PC-3 (cell line): Measurements from ENCODE around the gene SLC6A1. TPM values are rescaled to one million over a fixed set of nuclear protein-coding genes. Genes with fewer than 3 reads are reported as not detected.

Experiments used
- ATAC-seq: fragments of 200-7000 bp; cut with Tn5 transposase; 2 replicates; pipeline ENCODE4 v1.9.1; 2020; ENCODE audit warnings: mild to moderate bottlenecking, moderate library complexity
- BruUV-seq: library from RNA; stranded (reverse); fragments of 400-500 nt; replicated peaks from 2 replicates; lab custom pipeline; 2021; lab: Mats Ljungman, UMichigan
- CTCF ChIA-PET: fragments of 300-600 bp; sonication (Branson Sonifier 250); formaldehyde crosslinking; loops from one replicate; lab custom pipeline; 2022; ENCODE audit warnings: antibody characterized with exemption; lab: Charles Lee
- POLR2A ChIA-PET: fragments of 300-600 bp; sonication (Branson Sonifier 250); formaldehyde crosslinking; loops from one replicate; lab custom pipeline; 2022; ENCODE audit warnings: antibody characterized with exemption; ENCODE audit not compliant: unreplicated experiment; lab: Charles Lee
- DNase-seq: peaks from one replicate; pipeline ENCODE4 v3.0.0-alpha.2; 2015
- H2AFZ ChIP-seq: fragments of 300-600 bp; sonication (generic); 2 replicates; pipeline ENCODE4 v1.6.0; 2016; ENCODE audit warnings: antibody characterized with exemption, low read length
- H3F3A ChIP-seq: fragments of 300-600 bp; sonication (generic); one replicate; pipeline ENCODE4 v1.6.0; 2017; ENCODE audit warnings: antibody characterized with exemption, low read length, control low read depth, mild to moderate bottlenecking; ENCODE audit not compliant: unreplicated experiment
- H3K27ac ChIP-seq: fragments of 300-600 bp; sonication (generic); 2 replicates; pipeline ENCODE4 v1.5.1; 2016; ENCODE audit warnings: mild to moderate bottlenecking, low read length
- H3K27me3 ChIP-seq: fragments of 300-600 bp; sonication (generic); 2 replicates; pipeline ENCODE4 v1.6.1; 2016; ENCODE audit warnings: low read length, mixed read lengths
- H3K36me3 ChIP-seq: fragments of 300-600 bp; sonication (generic); 2 replicates; pipeline ENCODE4 v1.6.1; 2016; ENCODE audit warnings: low read depth, mixed run types, low read length, mixed read lengths
- H3K4me1 ChIP-seq: fragments of 300-600 bp; sonication (generic); 2 replicates; pipeline ENCODE4 v1.5.1; 2016; ENCODE audit warnings: low read length; ENCODE audit not compliant: insufficient read depth
- H3K4me2 ChIP-seq: fragments of 300-600 bp; sonication (generic); 2 replicates; pipeline ENCODE4 v1.6.0; 2016; ENCODE audit warnings: low read length
- H3K4me3 ChIP-seq: fragments of 300-600 bp; sonication (generic); 2 replicates; pipeline ENCODE4 v1.5.1; 2016; ENCODE audit warnings: mild to moderate bottlenecking, low read length, mixed read lengths
- H3K79me2 ChIP-seq: fragments of 300-600 bp; sonication (generic); 2 replicates; pipeline ENCODE4 v1.6.1; 2017; ENCODE audit warnings: low read length, mixed read lengths
- H3K9ac ChIP-seq: fragments of 300-600 bp; sonication (generic); 2 replicates; pipeline ENCODE4 v1.6.0; 2016; ENCODE audit warnings: mild to moderate bottlenecking, low read length
- H3K9me2 ChIP-seq: fragments of 300-600 bp; sonication (generic); replicated peaks from 2 replicates; pipeline ENCODE4 v1.6.1; 2016; ENCODE audit warnings: mixed run types, low read length, mixed read lengths
- H3K9me3 ChIP-seq: fragments of 300-600 bp; sonication (generic); 2 replicates; pipeline ENCODE4 v1.6.1; 2016; ENCODE audit warnings: low read length, mixed read lengths
- H4K20me1 ChIP-seq: fragments of 300-600 bp; sonication (generic); 2 replicates; pipeline ENCODE4 v1.6.1; 2016; ENCODE audit warnings: low read length, mixed read lengths
- EZH2 ChIP-seq: fragments of 300-600 bp; sonication (generic); IDR thresholded peaks from one replicate; pipeline ENCODE4 v1.6.1; 2017; ENCODE audit warnings: antibody characterized with exemption, mild to moderate bottlenecking, low read length; ENCODE audit not compliant: unreplicated experiment
- EZH2phosphoT487 ChIP-seq: fragments of 300-600 bp; sonication (generic); IDR thresholded peaks from 2 replicates; pipeline ENCODE4 v1.6.1; 2018; ENCODE audit warnings: mild to moderate bottlenecking, antibody characterized with exemption, low read length, borderline replicate concordance
- intact Hi-C: fragments of 100-400 bp; cut with micrococcal nuclease; formaldehyde crosslinking; loops from 2 replicates; pipeline ENCODE4 v1.9.0; 2023
- total RNA-seq: library from RNA; depleted of rRNA; stranded (reverse); fragments of >200 nt; gene quantifications from 2 replicates; pipeline ENCODE4 v1.2.3, GENCODE V29; 2014
- TF ChIP-seq, protein P1 (sequence below): fragments of 300-600 bp; sonication (generic); conservative IDR thresholded peaks from 2 replicates; pipeline ENCODE4 v1.5.1; 2017; ENCODE audit warnings: antibody characterized with exemption, low read depth, mild to moderate bottlenecking, low read length

Gene SLC6A1
- total RNA-seq, 1 experiment from 2014 or later: not detected

DNA sequence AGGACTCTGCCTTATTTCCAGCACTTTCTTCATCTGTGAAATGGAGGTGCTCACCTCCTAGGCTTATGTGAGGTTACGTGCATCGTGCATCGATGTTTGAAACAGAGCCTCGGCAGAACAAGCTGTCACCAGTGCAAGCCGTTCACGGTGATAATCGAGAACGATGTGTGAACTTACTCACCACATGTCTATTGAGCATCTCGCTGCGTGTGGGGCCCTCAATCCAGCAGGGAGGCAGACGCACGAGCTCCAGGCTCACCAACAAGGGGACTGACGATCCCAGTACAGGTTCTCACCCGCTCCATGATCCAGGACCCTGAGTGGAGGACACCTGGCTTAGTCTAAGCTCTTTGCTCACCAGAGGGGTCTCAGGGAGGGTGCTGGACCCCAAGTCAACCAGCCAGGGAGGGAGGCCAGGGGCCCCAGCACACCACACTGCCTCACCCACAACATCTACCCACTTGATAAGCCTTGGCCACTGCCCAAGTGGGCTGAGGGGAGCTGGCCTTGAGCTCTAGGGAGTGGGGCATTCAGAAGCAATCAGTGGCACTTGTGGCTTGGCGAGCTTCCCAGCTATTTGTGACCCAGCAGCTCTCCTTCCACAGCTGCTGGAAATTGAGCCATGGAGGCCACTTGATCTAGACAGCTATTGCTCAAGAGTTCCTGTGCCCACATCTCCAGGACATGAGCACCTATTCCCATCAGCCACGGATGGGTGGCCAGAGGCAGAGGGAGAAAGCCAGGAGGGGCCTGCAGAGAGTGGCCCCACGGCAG, 34.4 kb upstream of the SLC6A1 start:
- no peak for ATAC-seq
- no peak overlapping the region for H2AFZ ChIP-seq
- no peaks in the 10 kb centered on the region for H3K4me1 ChIP-seq
- H3K4me3 ChIP-seq: no peak overlapping the region
- no peaks in the 10 kb centered on the region for H3K36me3 ChIP-seq
- H3K27me3 ChIP-seq: peaks cover 40% of the 10 kb centered on the region
- no peaks in the 10 kb centered on the region for H3F3A ChIP-seq
- no peaks in the 10 kb centered on the region for H3K9me3 ChIP-seq
- CTCF ChIA-PET: interaction anchor here (0.6 kb wide), 1 partner anchor 239 kb away, joined by 6 read pairs; no protein-coding TSS in a partner anchor
- no peaks in the 10 kb centered on the region for H3K79me2 ChIP-seq
- TF ChIP-seq, protein P1, sequence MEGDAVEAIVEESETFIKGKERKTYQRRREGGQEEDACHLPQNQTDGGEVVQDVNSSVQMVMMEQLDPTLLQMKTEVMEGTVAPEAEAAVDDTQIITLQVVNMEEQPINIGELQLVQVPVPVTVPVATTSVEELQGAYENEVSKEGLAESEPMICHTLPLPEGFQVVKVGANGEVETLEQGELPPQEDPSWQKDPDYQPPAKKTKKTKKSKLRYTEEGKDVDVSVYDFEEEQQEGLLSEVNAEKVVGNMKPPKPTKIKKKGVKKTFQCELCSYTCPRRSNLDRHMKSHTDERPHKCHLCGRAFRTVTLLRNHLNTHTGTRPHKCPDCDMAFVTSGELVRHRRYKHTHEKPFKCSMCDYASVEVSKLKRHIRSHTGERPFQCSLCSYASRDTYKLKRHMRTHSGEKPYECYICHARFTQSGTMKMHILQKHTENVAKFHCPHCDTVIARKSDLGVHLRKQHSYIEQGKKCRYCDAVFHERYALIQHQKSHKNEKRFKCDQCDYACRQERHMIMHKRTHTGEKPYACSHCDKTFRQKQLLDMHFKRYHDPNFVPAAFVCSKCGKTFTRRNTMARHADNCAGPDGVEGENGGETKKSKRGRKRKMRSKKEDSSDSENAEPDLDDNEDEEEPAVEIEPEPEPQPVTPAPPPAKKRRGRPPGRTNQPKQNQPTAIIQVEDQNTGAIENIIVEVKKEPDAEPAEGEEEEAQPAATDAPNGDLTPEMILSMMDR: no peak
- no peak for TF ChIP-seq EZH2
- no peak for TF ChIP-seq EZH2phosphoT487
- H3K4me2 ChIP-seq: no peak overlapping the region
- H3K27ac ChIP-seq: no peak overlapping the region
- intact Hi-C loops: no loop called here
- DNase-seq: peak; percentile 38
- H3K9me2 ChIP-seq: no peaks in the 10 kb centered on the region
- no TSS peak for BruUV-seq
- no peak overlapping the region for H3K9ac ChIP-seq
- POLR2A ChIA-PET: no interaction called here
- no peaks in the 10 kb centered on the region for H4K20me1 ChIP-seq

DNA sequence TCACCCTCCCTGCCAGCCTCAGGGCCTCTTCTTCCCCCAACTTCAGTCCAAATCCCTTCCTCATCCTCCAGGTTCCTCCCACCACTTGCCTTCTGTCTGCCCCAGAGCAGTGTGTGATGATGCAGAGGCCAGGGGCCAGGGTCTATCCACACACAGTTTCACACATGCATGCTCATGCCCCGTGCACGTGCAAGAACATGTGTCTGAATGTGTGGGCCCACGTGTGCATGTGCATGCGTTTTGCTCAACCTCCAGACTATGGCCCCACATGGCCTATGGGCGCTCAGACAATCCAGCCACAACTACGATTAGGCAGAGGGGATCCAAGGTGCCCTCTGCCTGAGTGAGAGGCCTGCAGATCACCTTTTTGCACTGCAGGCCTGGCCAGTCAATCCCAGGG, 32.3 kb upstream of the SLC6A1 start:
- no peak overlapping the region for H3K4me2 ChIP-seq
- no peaks in the 10 kb centered on the region for H3K4me1 ChIP-seq
- H3F3A ChIP-seq: no peaks in the 10 kb centered on the region
- intact Hi-C loops: no loop called here
- no peaks in the 10 kb centered on the region for H3K79me2 ChIP-seq
- TF ChIP-seq EZH2 (no peak), EZH2phosphoT487 (no peak)
- TF ChIP-seq, protein P1: no peak
- no peak overlapping the region for H3K9ac ChIP-seq
- no peak overlapping the region for H2AFZ ChIP-seq
- H3K27me3 ChIP-seq: peaks cover 40% of the 10 kb centered on the region
- H3K9me3 ChIP-seq: no peaks in the 10 kb centered on the region
- H3K4me3 ChIP-seq: no peak overlapping the region
- no peaks in the 10 kb centered on the region for H3K36me3 ChIP-seq
- CTCF ChIA-PET: no interaction called here
- no peak overlapping the region for H3K27ac ChIP-seq
- no peak for DNase-seq
- POLR2A ChIA-PET: no interaction called here
- H3K9me2 ChIP-seq: no peaks in the 10 kb centered on the region
- H4K20me1 ChIP-seq: no peaks in the 10 kb centered on the region
- no peak for ATAC-seq
- BruUV-seq: no TSS peak

DNA sequence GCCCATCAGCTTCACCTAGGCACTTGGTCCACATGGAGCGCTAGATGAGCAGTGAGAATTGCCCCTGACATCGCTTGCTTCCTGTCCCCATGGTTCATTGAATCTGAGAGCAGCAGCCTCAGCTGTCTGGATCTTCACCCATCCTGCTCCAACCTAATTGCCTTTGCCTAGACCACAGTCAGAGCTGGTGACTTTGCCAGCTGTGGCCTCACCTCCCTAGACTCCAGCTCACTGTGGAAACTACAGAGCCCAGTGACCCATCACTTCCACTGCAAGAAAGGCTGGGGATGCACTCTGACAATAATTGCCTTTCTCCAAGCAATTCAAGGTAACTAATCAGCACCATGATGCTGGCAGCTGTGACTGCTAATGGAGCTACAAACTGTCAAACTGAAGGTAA, 30.6 kb upstream of the SLC6A1 start:
- no peak overlapping the region for H3K4me2 ChIP-seq

More for the DNA sequence above, 30.6 kb upstream of the SLC6A1 start:
- Histone ChIP-seq H3K36me3 (no peaks in the 10 kb centered on the region), H3K4me1 (no peaks in the 10 kb centered on the region), H3K27me3 (peaks cover 47% of the 10 kb centered on the region), H3K9me2 (no peaks in the 10 kb centered on the region), H4K20me1 (no peaks in the 10 kb centered on the region), H3K4me3 (no peak overlapping the region), H2AFZ (no peak overlapping the region), H3K9me3 (no peaks in the 10 kb centered on the region), H3F3A (no peaks in the 10 kb centered on the region), H3K27ac (no peak overlapping the region), H3K79me2 (no peaks in the 10 kb centered on the region), H3K9ac (no peak overlapping the region)
- intact Hi-C loops: no loop called here
- no TSS peak for BruUV-seq
- DNase-seq (no peak), ATAC-seq (no peak)
- ChIA-PET POLR2A (no interaction called here), CTCF (interaction anchor here (0.6 kb wide), 1 partner anchor 204 kb away, joined by 4 read pairs; no protein-coding TSS in a partner anchor)
- TF ChIP-seq EZH2phosphoT487: no peak
- TF ChIP-seq, protein P1: no peak
